Ramos (cell line): ENCODE measurements around the gene ARID1A.
"Not testable (repeated sequence)": the region's sequence is repeated elsewhere in the genome, so short reads cannot be mapped to it uniquely, and the experiment has no call there.

ENCODE experiments used
- in situ Hi-C: fragments of 300-500 bp; cut with MboI; formaldehyde crosslinking; loops from one replicate; pipeline ENCODE4 v1.14.3; 2022; ENCODE audit warnings: low sequenced_read_pairs; ENCODE audit not compliant: unreplicated experiment

ARID1A gene

DNA sequence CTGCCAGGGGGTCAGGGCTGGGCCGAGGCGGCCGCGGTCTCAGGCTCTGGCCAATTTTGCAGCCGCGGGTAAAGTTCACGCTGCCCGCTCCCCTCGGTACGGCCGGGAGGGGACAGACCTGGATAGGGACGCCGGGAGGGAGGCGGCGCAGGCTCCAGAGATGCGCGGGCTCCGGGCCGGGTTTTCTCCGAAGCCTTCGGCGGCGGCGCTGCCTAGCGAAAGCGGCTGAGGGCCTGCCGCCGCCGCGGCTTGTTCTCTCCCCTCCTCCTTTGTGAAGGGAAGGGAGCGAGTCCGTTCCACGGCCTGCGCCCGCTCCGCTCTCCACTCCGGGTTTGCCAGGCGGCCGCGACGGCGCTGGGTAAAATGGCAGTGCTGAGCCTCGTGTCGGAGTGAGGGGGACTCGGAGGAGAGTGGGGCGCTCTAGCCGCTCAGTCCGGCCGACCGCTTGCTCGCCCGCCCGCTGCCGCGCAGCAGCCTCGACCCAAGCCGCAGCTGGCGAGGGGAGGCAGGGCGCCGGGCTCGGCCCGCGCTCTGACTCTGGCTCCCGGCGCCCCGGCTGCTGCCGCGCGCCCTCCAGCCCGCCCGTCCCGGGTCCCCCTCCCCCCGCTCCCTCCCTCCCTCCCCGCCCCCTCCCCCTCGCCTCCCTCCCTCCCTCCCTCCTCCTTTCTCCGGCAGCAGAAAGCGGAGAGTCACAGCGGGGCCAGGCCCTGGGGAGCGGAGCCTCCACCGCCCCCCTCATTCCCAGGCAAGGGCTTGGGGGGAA is at the start of gene ARID1A:
ARID1A (plus strand) TSS at position 660 of the 763 bp plus-strand sequence. CDS start 389 bp downstream, outside the sequence.
- in situ Hi-C loops = no loop called here

DNA sequence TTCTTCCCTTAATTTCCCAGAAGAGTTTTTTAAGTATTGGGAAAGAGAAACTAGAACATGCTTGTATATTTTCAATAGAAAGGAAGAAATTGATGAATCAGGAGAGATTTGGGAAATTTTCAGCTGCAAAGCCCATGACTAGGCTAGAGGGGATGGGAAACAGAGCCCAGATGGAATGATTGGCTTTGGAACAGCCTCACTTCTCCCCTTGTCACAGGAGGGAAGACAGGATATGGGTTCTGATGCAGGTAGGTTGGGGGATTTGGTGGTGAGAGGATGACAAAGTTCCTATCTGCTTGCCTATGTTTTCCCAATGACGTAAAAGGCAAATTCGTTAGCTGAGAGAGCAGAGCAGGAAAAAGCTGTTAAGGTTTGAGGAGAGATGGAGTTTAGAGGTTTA is 31.0 kb upstream of the ARID1A start:
- in situ Hi-C loops = no loop called here

- in situ Hi-C loops = no loop called here
Measured at GRCh38 chr1:26666855-26667254, 29.0 kb upstream of the ARID1A start.

DNA sequence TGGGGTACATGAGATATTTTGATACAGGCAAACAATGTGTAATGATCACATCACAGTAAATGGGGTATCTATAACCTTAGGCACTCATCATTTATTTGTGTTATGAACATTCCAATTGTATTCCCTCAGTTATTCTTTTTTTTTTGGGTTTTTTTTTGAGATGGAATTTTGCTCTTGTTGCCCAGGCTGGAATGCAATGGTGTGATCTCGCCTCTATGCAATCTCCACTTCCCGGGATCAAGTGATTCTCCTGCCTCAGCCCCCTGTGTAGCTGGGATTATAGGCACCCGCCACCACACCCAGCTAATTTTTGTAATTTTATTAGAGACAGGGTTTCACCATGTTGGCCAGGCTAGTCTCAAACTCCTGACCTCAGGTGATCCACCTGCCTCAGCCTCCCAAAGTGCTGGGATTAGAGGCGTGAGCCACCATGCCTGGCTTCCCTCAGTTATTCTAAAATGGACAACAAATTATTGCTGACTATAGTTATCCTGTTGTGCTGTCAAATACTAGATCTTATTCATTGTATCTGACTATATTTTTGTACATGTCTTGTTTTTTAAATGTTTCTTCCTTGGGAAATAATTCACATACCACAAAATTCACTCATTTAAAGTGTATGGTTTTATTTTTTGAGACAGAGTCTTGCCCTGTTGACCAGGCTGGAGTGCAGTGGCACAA is 27.6 kb upstream of the ARID1A start:
- in situ Hi-C loops = not testable (repeated sequence)

DNA sequence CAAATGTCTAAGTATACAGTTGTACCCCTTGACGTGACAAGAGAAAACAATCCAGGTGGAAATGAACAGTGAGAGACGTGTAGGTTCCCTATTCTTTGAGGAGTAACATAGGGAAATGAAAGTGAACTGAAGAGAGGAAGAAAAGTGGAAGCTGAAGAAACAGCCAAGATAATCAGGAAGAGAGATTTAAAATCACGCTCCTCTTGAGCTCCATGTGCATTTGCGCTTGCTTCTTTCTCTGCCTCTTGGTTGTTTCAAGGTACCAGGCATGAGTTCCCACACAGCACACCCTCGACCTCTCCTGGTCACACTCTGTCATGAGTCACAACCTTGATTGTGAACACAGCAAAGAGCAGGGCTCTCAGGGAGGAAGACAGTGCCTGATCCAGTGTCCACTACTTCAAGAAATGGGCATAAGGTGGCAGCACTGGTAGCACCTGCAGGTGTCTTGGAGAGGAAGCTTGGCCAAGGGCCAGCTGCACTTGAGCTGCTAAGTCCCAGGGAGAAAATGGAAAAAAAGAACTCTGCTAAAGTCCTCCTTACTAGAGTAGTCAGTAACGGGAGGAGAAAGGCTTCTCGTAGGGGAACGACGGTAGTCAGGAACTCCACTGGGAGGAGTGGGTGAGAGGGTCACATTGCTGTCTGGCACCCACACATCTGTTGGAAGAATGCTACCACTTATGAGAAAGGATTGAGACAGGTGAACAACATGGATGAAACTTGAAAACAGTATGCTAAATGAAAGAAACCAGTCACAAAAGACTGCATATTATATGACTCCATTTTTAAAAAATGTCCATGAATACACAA is 18.3 kb upstream of the ARID1A start:
- in situ Hi-C loops = no loop called here

DNA sequence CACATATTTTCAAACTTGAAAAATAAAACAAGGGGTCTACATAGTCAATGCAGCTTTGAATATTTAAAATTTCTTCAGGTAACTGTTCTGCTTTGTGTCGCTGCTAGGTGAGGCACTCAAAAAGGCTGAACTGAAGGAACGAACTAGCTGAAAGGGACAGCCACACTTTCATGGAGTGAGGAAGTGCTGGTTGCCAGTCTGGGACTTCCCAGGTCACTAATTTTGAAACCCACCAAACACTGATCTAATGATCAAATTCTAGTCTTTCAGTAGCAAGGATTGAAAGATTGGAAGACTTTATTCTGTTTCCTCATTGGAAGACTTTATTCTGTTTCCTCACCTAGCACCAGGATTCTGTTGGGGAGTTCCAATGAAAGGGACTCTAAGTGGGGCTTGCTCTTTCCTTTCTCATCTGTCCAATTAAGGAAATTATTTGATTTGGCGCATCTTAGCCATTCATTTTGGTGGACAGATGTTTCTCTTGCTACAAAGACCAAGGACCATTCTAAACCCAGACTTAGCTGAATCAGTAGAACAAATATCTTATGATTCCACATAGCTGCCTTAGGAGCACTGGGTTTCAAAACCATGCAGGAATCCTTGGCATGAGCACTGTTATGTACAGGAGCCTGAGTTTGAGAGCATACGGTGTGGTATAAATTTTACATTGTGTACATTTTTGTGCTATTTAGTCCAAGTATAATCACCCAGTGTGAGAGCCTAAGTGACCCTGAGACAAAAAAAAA is 10.9 kb upstream of the ARID1A start:
- in situ Hi-C loops = no loop called here

GRCh38 chr1:26686795-26687194 is 9.0 kb upstream of the ARID1A start:
- in situ Hi-C loops = no loop called here

DNA sequence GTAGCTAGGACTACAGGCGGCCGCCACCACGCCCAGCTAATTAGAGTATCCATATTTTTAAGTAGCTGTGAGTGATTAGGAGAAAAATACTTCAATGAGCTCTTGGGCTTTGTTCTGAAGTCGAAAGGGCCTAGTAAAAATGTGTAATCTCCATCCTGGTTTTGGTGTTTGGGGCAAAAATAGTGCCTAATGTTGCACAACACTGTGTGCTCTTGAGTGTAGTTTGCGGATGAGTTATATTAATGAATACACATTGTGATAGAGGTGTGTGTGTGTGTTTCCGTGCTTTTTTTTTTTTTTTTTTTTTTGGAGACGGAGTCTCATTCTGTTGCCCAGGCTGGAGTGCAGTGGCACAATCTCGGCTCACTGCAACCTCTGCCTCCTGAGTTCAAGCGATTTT is 6.3 kb upstream of the ARID1A start:
- in situ Hi-C loops = no loop called here

- in situ Hi-C loops = no loop called here
Measured at GRCh38 chr1:26690157-26690556, 5.7 kb upstream of the ARID1A start.

- in situ Hi-C loops = no loop called here
Measured at GRCh38 chr1:26690576-26691031, 5.2 kb upstream of the ARID1A start.

- in situ Hi-C loops = no loop called here
Measured at GRCh38 chr1:26692211-26692792, 3.5 kb upstream of the ARID1A start.

- in situ Hi-C loops = no loop called here
Measured at GRCh38 chr1:26692793-26693490, 2.9 kb upstream of the ARID1A start.

GRCh38 chr1:26693599-26694572 is 1.9 kb upstream of the ARID1A start:
- in situ Hi-C loops = no loop called here

DNA sequence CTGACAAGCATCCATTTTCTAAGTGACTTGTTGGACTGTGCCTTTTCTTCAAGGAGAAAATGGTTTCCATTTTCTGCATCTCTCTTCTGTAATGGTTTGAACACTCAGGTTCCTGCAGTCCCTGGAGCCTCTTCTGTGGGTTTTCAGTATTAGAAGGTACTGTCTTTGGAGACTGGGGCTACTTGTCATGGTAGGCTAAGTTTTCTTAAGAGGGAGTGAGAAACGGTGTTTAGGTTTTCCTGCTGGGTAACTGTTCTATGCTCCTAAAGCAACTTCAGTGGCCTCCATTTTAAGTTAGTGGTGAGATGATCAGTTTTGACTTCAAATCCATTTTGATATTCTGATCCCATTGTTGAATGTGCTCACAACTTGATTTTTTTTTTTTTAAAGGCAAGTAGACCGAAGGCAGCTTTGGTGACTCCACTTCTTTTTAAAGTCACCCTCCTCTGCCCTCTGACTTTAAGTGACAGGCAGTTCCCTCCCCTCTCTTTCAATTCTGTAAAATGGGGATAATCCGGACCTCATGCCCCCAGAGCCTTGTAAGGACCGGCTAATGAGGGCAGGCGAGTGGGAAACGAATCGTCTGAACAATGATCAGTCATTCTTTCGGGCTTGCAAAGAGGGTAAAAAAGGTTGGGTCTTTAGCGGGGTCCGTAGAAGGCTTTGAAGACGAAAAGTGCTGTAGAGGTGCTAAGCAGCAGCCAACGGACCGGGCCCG is 1.0 kb upstream of the ARID1A start:
- in situ Hi-C loops = no loop called here

- in situ Hi-C loops = no loop called here
Measured at GRCh38 chr1:26696119-26696653, 371 bp downstream of the ARID1A start.

GRCh38 chr1:26696654-26697430 is 1.0 kb downstream of the ARID1A start:
- in situ Hi-C loops = no loop called here
